Cortex of kidney (tissue), 1 donor: Measurements from ENCODE around the gene UGT1A6.

Experiments used
- DNase-seq: peaks from one replicate; lab custom pipeline; 2025; lab: John Stamatoyannopoulos, UW

The UGT1A6 gene

GRCh38 chr2:233801357-233802131, 108.9 kb downstream of the UGT1A6 start:
- no peak for DNase-seq

GRCh38 chr2:233802132-233802815, 109.6 kb downstream of the UGT1A6 start:
- DNase-seq = no peak

GRCh38 chr2:233803292-233803911, 110.7 kb downstream of the UGT1A6 start:
- no peak for DNase-seq

- DNase-seq = no peak
These were observed 111.3 kb downstream of the UGT1A6 start for GRCh38 chr2:233803994-233804393.

- no peak for DNase-seq
These were observed 114.7 kb downstream of the UGT1A6 start for GRCh38 chr2:233807215-233807865.

- DNase-seq = no peak
These were observed 115.6 kb downstream of the UGT1A6 start for GRCh38 chr2:233807966-233808935.

GRCh38 chr2:233810385-233810784, 117.7 kb downstream of the UGT1A6 start:
- no peak for DNase-seq

- no peak for DNase-seq
These were observed 118.4 kb downstream of the UGT1A6 start for GRCh38 chr2:233811087-233811486.

- DNase-seq = no peak
These were observed 119.0 kb downstream of the UGT1A6 start for GRCh38 chr2:233811732-233812131.

- no peak for DNase-seq
These were observed 120.8 kb downstream of the UGT1A6 start for GRCh38 chr2:233813236-233814055.

- DNase-seq = no peak
These were observed 121.6 kb downstream of the UGT1A6 start for GRCh38 chr2:233814056-233814835.

GRCh38 chr2:233815861-233816260, 123.2 kb downstream of the UGT1A6 start:
- no peak for DNase-seq

GRCh38 chr2:233816334-233816733, 123.6 kb downstream of the UGT1A6 start:
- no peak for DNase-seq

GRCh38 chr2:233816771-233817170, 124.1 kb downstream of the UGT1A6 start:
- no peak for DNase-seq

- DNase-seq = no peak
These were observed 124.7 kb downstream of the UGT1A6 start for GRCh38 chr2:233817361-233817911.

GRCh38 chr2:233817995-233818638, 125.4 kb downstream of the UGT1A6 start:
- no peak for DNase-seq

- no peak for DNase-seq
These were observed 126.2 kb downstream of the UGT1A6 start for GRCh38 chr2:233818639-233819621.
